Measurements from ENCODE around the gene LMX1B.

The LMX1B gene

DNA sequence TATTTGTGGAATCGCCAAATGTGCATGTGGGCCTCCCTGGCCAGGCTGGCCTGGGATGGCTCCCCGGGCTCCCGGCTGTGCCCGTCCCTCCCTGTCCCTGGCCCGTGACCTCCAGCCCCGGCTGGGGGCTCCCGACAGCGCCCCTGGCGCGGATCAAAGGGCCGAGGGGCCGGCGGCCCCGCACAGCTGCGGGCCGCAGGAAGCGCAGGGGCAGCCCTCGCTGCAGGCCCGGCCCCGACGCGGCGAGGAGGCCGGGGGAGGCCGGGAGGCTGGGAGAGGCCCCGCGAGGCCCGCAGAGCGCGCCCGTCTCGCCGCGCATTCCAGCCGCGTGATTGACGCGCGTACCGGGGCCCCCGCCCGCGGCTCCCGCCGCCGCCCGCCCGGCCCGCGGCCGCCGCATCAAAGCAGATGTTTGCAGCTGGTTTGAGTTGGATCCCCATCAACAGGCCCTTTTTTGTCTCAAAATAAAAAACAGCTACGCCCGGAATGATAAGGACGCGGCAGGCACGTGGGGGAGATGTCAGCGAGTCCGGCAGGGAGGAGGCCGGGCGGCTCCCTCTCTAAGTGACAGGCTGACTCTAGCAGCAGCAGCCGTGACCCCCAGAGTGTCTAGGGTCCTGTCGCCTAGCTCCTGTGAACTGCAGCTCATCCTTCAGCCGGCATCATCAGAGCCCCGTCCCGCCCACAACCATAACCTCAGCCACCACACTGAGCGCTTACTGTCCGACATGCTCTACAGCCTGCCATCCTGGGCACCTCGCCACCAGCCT, 69.4 kb downstream of the LMX1B start:
- DNase-seq = no peak

DNA sequence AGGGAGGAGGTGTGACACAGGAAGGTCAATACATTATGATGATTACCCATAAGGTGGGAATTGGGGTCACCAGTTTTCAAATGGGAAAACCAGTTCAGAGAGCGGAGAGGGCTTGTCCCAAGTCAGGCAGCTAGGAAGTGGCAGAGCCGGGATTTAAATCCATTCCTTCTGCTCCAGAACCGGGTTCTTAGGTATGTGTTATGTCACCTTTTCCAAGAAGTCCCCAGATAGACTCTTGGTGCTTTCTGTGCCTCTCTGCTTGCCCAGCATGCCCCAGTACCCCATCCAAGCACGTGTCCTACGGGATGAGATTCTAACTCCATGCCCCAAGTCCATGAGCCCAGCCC, 69.9 kb downstream of the LMX1B start:
- no peak for DNase-seq

DNA sequence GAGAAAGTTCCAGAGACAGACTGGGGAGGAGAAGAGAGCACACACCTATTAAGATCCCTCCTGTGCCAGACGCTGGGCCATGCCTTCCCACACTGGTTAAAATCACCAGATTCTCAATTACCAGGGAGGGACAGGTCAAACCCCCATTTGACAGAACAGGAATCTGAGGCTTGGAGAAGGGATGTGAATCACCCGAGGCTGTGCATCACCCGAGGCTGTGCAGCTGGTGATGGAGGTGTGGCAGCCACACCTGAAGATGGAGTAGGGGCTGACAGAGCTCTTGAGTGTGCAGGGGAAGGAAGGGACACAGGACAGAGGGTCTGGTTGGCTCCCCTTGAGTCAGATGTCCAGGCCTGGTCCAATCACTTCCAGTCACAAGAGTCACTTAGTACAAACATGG, 70.6 kb downstream of the LMX1B start:
- no peak for DNase-seq

DNA sequence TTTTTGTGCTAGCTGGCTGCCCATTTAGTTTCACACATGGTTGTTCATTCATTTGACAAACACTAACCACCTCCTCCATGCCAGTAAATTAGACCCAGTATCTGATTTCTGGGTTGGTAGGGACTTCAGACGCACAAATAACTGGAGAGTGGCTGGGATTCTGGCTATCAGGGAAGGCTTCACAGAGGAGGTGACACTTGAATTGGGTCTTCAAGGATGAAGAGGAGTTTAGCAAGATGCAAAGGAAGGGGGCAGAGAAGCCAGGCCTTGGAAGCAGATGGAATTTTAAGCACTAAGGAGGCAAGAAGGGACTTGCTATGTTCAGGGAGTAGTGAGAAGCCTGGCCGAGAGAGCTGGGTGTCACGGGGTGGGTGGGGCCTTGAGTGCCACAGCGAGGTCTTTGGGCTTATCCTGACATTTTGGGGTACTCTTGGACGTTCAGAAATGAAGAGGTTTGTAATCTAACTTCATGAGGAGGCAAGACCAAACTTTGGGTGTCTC, 71.3 kb downstream of the LMX1B start:
- DNase-seq = no peak

DNA sequence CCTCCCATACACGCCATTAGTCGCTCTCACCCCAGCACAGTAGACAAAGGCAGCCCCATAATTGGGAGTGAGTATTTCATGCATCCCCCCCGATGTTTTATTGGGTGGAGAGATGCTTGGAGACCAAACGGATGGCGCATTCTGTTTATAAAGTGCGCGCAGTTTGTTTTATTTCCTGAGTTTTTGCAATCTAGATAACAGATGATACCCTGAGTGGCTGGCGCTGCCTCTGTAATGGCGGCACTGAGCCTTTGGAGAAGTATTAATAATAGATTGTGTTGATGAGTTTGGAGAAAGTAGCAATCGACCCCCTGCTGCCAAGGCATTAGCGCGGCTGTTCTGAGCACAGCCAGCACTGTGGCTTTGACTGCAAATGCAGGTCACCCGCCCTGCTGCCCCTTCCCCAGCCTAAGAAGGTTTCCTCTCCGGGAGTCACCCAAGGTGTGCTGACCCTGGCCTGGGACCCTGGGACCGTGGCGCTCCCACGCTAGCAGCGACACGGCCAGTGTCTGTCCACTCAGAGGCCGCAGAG, 74.3 kb downstream of the LMX1B start:
- DNase-seq = no peak

DNA sequence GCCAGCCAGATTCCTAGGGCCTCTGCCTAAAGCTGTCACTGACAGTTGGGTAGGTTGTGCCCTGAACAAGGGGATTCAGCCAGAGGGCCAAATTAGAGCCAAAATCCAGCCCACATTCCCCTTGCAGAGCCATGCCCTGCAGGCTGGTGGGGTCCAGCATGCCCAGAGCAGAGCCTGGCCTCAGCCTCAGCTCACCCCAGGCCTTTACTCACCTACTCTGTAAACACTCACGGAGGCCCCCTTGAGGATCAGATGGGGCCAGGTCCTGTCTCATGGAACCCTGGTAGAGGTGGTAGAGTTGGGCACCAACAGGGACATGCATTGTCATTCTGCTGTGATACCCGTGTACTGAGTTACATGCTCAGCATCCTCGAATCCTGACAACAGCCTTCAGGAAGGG, 74.9 kb downstream of the LMX1B start:
- no peak for DNase-seq

DNA sequence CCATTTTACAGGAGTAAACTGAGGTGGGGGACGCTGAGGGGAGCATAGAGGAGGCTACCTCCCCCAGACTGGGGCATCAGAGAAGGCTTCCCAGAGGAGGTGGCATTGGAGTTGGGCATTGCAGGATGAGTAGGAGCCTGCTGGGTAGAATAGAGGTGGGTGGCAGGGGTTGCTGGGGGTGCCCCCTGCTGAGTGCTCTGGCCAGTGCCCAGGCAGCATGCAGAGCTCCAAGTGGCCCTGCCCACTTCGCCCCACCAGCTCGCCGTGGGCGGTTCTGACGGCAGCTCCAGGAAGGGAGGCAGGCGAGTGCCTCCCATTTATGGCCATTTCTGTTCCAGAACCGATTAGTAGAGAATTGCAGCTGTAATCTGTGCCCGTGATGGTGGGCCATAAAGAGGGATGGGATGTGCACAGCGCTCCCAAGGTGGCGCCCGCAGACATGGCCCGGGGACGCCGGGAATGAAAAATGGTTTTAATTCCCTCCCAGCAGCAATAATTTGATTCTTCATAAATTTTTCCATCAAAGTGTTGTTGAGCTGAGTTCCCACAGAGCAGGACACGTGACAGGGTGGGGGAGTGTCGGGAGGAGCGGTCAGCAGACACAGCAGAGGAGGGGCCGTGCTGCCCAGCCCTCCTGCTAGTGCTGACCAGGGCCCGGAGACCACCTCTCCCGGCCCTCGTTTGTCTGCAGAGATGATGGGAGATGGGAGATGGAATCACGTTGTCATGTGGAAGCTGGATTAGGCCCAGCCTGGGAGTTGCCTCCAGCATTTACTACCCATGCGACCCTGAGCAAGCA, 75.5 kb downstream of the LMX1B start:
- no peak for DNase-seq

DNA sequence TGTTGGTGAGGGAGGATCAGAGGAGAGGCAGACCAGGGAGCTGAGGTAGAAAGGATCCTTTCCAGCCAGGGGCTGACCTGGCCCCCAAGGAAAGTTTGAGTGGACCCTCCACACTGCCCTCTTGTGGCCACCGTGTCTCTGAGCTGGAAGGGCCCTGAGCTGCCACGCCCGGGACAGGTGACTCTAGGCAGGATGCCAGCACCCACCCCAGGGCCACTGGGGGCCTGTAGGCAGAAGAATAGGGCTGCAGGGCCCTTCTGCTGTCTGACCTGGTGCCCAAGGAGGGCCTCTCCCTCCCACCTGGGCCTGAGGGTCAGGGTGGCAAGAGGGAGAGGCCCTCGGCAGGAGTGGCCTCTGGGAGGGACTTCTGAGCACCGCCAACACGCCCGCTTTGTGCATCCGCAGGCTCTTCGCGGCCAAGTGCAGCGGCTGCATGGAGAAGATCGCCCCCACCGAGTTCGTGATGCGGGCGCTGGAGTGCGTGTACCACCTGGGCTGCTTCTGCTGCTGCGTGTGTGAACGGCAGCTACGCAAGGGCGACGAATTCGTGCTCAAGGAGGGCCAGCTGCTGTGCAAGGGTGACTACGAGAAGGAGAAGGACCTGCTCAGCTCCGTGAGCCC, 76.8 kb downstream of the LMX1B start:
- DNase-seq = no peak

DNA sequence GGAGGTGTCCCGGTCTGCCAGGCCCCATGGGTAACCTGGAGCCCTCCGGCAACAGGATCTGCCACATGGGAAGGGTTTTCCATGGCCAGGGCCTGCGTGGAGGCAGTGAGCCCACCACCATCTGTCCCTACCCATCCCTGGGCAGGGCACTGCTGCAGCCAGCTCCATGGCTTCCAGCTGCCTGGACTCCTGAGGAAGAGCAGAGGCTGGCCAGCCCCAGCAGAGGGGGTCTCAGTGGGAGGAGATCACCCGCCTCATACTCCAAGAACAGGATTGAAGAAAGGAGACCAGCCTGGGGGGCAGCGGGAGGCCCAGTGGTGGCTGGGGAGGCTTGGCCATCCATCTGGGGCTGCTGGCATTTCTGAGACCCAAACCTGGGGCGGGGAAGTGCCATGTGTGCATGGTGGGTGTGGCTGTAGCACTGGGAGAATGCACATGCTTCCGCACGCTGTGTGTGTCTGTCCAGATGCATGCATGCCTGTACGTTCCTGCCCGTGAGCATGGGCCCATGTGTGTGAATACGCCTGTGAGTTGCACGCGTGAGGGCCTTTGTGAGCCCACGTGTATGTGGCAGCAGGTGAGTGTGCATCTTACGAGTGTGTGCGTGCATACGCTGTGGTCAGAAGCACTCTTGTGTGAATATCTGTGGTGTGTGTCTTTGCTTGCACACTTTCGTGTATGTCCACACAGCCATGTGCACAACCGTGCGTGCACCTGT, 78.5 kb downstream of the LMX1B start:
- no peak for DNase-seq

DNA sequence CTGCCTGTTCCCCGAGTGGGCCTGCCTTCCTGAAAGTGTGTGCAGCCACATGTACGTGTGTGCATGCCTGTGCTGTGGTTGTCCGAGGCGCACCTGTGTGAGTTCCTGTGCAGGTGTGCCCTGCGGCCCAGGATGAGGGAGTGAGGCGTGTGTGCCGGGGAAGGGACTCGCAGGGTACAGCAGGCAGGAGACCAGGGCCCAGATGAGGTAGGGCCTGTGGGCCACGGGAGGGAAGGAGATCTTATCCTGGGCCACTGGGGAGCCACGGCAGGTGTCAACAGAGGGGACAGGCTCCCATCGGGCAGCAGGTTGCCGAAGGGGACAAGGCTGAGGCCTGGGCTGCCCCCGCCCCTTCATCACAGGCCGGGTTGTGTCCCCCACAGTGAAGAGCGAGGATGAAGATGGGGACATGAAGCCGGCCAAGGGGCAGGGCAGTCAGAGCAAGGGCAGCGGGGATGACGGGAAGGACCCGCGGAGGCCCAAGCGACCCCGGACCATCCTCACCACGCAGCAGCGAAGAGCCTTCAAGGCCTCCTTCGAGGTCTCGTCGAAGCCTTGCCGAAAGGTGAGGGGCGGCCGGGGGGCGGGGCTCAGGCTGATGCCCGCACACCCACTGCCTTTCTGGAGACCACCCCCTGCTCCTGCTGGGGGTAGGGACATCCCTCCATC, 79.2 kb downstream of the LMX1B start:
- no peak for DNase-seq

DNA sequence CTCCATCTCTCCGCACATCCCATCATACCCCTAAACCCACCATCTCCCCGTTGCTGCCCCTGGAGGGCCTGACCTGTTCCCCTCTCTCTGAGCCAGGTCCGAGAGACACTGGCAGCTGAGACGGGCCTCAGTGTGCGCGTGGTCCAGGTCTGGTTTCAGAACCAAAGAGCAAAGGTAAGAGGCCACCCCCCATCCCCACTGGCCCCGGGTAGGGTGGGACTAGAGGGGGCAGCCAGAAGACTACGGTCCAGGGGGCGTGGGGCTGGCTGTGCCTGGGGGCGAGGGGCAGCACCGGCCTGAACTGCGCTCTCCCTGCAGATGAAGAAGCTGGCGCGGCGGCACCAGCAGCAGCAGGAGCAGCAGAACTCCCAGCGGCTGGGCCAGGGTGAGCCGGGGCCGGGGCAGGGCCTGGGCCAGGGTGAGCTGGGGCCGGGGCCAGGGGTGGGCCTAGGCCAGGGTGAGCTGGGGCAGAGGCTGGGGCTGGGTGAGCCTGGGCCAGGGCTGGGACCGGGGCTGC, 79.8 kb downstream of the LMX1B start:
- no peak for DNase-seq

DNA sequence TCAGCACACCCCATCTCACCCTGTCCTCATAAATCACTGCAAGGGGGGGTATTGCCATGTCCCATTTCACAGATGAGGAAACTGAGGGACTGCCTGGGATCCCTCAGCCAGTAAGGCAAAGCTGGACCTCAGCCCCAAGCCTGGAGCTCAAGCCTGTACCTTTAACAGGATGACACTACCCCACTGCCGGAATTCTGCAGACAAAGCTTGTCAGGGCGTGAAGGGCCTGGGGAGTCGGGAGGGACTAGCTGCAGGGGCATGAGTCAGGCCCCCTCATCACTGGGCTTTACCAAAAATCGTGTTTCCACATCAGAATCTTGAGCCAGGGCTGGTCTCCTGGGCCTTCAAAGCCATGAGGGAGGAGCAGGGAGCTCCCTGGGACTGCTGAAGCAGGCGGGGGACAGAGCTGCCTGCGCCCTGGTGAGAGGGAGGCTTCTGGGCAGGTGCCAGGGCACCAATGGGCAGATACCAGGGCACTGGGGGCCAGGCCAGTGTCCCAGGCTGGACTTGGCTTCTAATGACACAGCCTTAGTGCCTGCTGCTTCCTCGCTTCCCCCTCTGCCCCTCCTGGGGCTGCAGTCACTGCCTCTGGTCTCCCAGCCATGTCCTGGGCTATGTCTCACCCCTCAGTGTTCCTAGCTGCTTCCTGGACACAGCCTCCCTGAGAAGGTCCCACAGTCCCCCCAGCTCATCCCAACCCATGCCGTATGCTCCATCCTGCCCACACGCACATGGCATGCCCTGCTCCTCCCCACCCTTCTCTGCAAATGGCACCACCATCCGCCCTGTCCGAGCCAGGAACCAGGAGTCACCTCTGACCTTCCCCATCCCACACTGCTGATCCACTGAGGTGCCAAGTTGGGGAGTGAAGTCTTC, 80.7 kb downstream of the LMX1B start:
- DNase-seq = no peak

DNA sequence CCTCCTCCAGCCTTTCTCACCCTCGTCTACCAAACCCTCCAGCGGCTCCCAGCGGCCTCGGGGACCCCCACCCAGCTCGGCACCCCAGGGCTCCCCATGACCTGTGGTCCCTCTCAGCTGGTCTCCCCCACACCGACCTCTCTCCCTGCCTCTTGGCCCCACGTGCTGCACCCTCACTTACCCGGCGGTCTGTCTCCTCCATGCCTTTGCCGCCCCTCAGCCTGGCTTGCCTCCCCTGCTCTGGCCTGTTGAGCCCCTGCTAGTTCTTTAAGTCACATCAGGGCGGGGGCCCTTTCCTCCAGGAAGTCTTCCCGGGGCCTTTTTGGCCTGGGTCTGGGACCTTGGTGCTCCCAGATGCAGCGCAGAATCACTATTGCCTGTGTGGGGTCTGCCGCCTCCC, 81.5 kb downstream of the LMX1B start:
- no peak for DNase-seq

DNA sequence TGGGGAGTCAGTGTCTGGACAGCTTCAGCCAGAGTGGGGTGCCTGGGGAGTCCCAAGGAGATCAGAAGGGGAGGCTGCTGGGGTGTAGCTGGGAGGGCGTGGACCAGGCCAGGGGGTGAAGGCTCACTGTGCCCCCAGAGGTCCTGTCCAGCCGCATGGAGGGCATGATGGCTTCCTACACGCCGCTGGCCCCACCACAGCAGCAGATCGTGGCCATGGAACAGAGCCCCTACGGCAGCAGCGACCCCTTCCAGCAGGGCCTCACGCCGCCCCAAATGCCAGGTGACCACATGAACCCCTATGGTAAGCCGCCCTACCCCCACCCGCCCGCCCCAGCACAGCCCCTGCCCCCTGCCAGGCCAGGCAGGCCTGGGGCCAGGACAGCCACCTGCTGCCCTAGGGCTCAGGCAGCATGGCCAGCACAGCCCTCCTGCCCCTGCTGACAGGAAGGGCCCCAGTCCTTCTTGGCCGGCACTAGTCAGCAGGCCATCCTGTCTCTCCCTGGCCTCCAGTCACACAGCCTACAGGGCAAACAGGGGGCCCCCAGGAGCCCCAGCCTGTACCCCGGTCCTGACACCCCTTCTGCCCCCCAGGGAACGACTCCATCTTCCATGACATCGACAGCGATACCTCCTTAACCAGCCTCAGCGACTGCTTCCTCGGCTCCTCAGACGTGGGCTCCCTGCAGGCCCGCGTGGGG, 82.1 kb downstream of the LMX1B start:
- DNase-seq = no peak

DNA sequence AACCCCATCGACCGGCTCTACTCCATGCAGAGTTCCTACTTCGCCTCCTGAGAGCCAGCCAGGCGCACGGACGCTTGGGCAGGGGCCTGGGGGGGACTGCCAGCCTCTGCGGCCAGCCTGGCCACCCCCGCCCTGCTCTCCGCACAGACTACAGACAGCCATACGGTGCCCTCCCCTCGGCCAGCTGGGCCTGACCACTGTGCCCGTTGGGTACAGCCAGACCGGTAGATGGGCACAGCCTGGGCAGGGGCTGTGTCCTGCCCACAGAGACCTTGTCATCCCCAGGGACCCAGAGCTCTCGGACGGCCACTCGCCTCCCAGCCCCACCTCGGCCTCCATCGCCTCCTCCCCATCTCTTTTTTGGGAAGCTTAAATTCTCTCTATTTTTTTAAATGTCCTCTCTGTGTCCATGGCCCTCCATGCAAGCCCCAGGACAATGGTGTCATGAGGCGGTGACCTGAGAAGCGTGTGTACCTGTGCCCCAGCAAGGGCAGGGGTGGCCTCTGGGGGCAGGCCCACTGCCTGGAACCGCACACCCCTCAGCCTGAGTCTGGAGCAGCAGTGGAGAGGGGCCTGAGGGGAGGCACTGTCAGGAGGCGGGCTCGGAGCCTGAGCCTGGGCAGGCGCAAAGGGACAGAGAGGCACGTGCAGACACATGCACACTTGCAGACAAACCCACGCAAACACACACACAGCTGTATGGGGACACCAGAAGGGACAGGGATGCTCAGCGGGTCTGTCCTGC, 82.8 kb downstream of the LMX1B start:
- no peak for DNase-seq

DNA sequence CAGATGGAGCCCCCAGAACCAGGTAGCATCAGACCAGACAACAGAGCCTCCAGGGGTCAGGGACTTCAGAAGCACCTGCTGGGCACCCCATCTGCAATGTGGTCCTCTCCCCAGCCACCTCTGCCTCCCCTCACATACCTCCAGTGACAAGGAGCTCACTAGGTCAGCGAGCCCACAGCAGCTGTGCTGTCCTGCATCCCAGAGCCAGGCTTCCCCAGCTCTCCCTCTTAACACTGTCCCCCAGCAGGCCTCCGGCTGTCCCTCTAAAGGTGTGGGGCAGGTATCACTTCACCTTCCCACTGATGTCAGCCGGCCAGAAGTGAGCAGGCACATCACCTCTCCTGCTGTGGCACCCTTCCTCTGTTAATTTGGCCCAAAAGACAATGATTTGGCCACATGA, 83.6 kb downstream of the LMX1B start:
- DNase-seq = no peak

DNA sequence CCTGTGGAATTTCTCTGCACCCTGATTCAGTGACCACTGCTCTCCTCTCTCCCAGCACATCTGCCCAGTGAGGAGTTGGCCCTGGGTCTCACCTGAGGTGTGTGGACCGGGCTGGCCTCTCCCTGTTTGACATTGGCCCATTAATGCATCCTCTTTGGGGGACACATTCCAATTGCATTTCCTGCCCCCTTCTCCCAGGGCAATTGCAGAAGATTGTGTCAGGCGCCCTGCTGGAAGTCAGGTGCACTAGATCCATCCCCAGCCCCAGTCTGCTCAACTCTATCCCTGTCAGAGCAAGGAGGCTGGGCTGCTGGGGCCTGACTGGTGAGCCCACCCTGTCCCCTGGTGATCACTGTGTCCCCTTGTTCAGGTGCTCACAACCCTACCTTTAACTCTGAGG, 84.5 kb downstream of the LMX1B start:
- DNase-seq = no peak

DNA sequence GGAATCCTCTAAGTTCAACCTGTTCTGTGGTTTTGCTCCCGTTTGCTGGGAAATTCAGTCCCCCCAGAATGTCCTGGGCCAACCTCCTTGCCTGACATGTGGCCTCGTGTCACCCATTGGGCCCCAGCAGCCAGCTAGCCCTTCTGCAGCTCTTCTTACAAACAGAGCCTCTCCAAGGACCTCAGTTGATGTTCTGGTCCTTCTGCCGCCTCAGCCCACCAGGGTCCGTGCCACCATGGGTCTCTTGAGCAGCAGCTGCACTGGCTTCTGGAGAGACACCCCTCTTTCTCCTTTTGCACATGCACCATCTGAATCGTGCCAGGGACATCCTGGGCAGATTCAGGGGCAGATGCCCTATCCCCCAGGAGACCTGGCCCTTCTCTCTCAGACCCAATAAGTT, 85.0 kb downstream of the LMX1B start:
- DNase-seq = no peak

DNA sequence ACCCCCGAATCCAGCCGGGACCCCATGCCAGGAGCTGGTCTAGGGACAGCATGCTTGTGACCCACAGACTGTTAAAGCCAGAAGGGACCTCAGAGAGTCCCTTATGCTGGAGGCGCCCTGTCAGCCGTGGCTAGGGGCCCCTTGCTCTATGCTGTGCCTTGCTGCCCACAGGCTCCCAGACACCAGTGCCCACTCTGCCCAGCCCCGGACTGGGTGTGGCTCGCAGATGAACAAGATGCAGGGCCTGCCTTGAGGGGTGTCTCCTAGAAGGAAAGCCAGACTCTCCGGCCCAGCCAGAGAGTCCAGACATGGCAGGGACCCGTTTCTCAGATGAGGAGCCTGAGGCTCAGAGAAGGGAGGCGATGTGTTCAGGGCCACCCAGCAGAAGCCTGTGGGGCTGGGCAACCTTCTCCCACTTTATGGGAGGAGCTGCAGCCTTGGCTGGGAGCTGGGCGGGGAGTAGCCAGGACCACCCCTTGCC, 85.7 kb downstream of the LMX1B start:
- DNase-seq = no peak

DNA sequence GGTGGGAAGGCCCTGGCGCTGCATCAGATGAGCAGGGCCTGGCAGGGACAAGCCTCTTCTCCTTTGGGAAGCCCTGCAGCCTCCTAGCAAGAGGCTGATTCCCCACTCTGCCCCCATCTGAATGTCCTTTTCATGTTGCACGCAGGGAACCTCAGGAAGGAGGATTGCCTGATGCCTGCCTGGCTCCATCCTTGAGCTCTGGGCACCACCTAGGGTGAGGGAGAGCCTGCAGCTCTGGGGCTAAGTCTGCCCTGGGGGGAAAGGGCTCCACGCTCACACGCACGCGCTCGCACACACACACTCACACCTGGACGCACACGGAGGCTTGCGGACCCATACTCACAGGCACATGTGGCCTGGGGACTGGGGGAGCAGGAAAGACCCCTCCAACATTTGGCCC, 86.6 kb downstream of the LMX1B start:
- no peak for DNase-seq
